ENCODE results near the gene SMKR1. TPM values are rescaled to one million over a fixed set of nuclear protein-coding genes. Genes with fewer than 3 reads are reported as not detected.

The SMKR1 gene
- total RNA-seq, 1 donor from 2014 or later: 2.4 TPM

GRCh38 chr7:129464194-129464593, 38.1 kb upstream of the SMKR1 start:
- H3K9me3 Mint-ChIP-seq: no peaks in the 10 kb centered on the region
- H3K27me3 Mint-ChIP-seq: no peaks in the 10 kb centered on the region
- DNase-seq: no peak
- intact Hi-C loops (cut with micrococcal nuclease): no loop called here
- TF ChIP-seq CTCF (IDR thresholded peaks at IDR 0.05): no peak
- ATAC-seq (ENCODE audit: low read depth): no peak
- no peak overlapping the region for H3K4me3 Mint-ChIP-seq
- ChIA-PET POLR2A (interaction anchor here (0.5 kb wide), 1 partner anchor 44 kb away, joined by 6 read pairs; no protein-coding TSS in a partner anchor), CTCF (no interaction called here)
- H3K4me1 Mint-ChIP-seq: no peaks in the 10 kb centered on the region
- no peak overlapping the region for H3K27ac Mint-ChIP-seq
- H3K36me3 Mint-ChIP-seq (ENCODE audit: low read depth): no peaks in the 10 kb centered on the region

GRCh38 chr7:129465080-129465479, 37.3 kb upstream of the SMKR1 start:
- CTCF ChIA-PET: no interaction called here
- no peaks in the 10 kb centered on the region for H3K4me1 Mint-ChIP-seq
- no peaks in the 10 kb centered on the region for H3K9me3 Mint-ChIP-seq

GRCh38 chr7:129466796-129467195, 35.5 kb upstream of the SMKR1 start:
- no peaks in the 10 kb centered on the region for H3K9me3 Mint-ChIP-seq
- no peak overlapping the region for H3K4me3 Mint-ChIP-seq
- no peak for TF ChIP-seq CTCF (IDR thresholded peaks at IDR 0.05)
- H3K27ac Mint-ChIP-seq: no peak overlapping the region
- ChIA-PET CTCF (interaction anchor here (1.1 kb wide), 1 partner anchor 97 kb away, joined by 3 read pairs; no protein-coding TSS in a partner anchor), POLR2A (no interaction called here)
- intact Hi-C loops (cut with micrococcal nuclease): no loop called here
- H3K4me1 Mint-ChIP-seq: no peaks in the 10 kb centered on the region
- no peak for ATAC-seq (ENCODE audit: low read depth)
- DNase-seq: no peak
- H3K36me3 Mint-ChIP-seq (ENCODE audit: low read depth): no peaks in the 10 kb centered on the region
- no peaks in the 10 kb centered on the region for H3K27me3 Mint-ChIP-seq

More at GRCh38 chr7:129465080-129465479, 37.3 kb upstream of the SMKR1 start:
- intact Hi-C loops (cut with micrococcal nuclease): no loop called here
- POLR2A ChIA-PET: no interaction called here
- DNase-seq: no peak
- Mint-ChIP-seq H3K4me3 (no peak overlapping the region), H3K27me3 (no peaks in the 10 kb centered on the region), H3K27ac (no peak overlapping the region), H3K36me3 (ENCODE audit: low read depth) (no peaks in the 10 kb centered on the region)
- ATAC-seq (ENCODE audit: low read depth): no peak
- TF ChIP-seq CTCF (IDR thresholded peaks at IDR 0.05): no peak

- no peaks in the 10 kb centered on the region for H3K9me3 Mint-ChIP-seq
- H3K27ac Mint-ChIP-seq: no peak overlapping the region
- no peak overlapping the region for H3K4me3 Mint-ChIP-seq
- H3K27me3 Mint-ChIP-seq: no peaks in the 10 kb centered on the region
- ChIA-PET CTCF (interaction anchor here (1.1 to 2.1 kb wide), 3 partner anchors 98 to 125 kb away, joined by 3 to 11 read pairs (median 8); no protein-coding TSS in a partner anchor), POLR2A (no interaction called here)
- intact Hi-C loops (cut with micrococcal nuclease): no loop called here
- ATAC-seq (ENCODE audit: low read depth): no peak
- DNase-seq: no peak
- no peaks in the 10 kb centered on the region for H3K4me1 Mint-ChIP-seq
- no peaks in the 10 kb centered on the region for H3K36me3 Mint-ChIP-seq (ENCODE audit: low read depth)
- TF ChIP-seq CTCF (IDR thresholded peaks at IDR 0.05): no peak
These were observed 34.2 kb upstream of the SMKR1 start for GRCh38 chr7:129468087-129468486.

GRCh38 chr7:129468547-129468946, 33.8 kb upstream of the SMKR1 start:
- Mint-ChIP-seq H3K9me3 (no peaks in the 10 kb centered on the region), H3K27ac (no peak overlapping the region), H3K4me1 (no peaks in the 10 kb centered on the region), H3K27me3 (no peaks in the 10 kb centered on the region), H3K4me3 (no peak overlapping the region), H3K36me3 (ENCODE audit: low read depth) (no peaks in the 10 kb centered on the region)
- TF ChIP-seq CTCF (IDR thresholded peaks at IDR 0.05): no peak
- ChIA-PET CTCF (interaction anchor here (2.0 to 2.1 kb wide), 2 partner anchors 101 to 125 kb away, joined by 8 to 11 read pairs; no protein-coding TSS in a partner anchor), POLR2A (no interaction called here)
- intact Hi-C loops (cut with micrococcal nuclease): no loop called here
- DNase-seq (no peak), ATAC-seq (ENCODE audit: low read depth) (no peak)
